GM18858 (cell line): ENCODE measurements around the gene NAGLU.
A peak's percentile ranks its signal among the peaks of the same experiment; 100 is the strongest.
"Not testable (repeated sequence)": the region's sequence is repeated elsewhere in the genome, so short reads cannot be mapped to it uniquely, and the experiment has no call there.

Source experiments
- ATAC-seq: cut with Tn5 transposase; IDR thresholded peaks from one replicate; pipeline ENCODE4 v1.9.1; 2021; ENCODE audit not compliant: unreplicated experiment

The NAGLU gene

DNA sequence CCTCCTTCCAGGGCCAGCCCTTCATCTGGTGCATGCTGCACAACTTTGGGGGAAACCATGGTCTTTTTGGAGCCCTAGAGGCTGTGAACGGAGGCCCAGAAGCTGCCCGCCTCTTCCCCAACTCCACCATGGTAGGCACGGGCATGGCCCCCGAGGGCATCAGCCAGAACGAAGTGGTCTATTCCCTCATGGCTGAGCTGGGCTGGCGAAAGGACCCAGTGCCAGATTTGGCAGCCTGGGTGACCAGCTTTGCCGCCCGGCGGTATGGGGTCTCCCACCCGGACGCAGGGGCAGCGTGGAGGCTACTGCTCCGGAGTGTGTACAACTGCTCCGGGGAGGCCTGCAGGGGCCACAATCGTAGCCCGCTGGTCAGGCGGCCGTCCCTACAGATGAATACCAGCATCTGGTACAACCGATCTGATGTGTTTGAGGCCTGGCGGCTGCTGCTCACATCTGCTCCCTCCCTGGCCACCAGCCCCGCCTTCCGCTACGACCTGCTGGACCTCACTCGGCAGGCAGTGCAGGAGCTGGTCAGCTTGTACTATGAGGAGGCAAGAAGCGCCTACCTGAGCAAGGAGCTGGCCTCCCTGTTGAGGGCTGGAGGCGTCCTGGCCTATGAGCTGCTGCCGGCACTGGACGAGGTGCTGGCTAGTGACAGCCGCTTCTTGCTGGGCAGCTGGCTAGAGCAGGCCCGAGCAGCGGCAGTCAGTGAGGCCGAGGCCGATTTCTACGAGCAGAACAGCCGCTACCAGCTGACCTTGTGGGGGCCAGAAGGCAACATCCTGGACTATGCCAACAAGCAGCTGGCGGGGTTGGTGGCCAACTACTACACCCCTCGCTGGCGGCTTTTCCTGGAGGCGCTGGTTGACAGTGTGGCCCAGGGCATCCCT is 7.4 kb downstream of the NAGLU start:
- no peak for ATAC-seq

- ATAC-seq = no peak
Measured at GRCh38 chr17:42544874-42545283, 8.8 kb downstream of the NAGLU start.

DNA sequence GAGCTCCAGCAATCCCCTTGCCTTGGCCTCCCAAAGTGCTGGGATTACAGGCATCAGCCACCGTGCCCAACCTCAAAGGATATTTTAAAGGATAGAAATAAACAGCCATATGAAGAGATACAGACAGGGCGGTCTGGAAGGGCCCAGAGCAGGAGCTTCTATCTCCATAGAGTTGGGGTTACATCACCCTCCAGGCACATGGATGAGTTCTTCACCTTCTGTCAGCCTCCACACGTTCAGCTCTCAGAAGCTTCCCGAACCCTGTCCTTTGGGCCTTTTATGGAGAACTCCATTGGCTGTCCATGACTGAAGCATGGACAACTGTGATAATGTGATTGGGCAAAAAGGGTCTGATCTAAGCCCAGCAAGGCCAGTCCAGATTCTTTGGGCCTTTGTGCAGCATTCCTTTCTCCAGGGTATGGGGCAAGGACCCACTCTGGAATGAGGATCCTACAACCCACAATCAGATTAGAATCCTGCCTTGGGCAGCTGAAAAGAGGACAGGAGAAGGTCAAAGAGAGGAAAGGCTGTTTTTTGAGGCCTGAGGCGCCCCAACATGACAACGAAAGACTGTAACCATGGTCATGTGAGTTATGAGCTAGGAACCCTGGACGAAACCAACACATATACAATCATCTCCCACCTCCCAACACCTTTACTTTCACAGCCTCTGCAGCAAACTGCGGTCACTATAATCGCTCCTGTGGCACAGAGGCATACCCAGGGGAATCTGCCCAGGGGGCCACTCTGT is 9.9 kb downstream of the NAGLU start:
- ATAC-seq = not testable (repeated sequence)

- ATAC-seq = no peak
Measured at GRCh38 chr17:42547001-42547461, 11.0 kb downstream of the NAGLU start.

DNA sequence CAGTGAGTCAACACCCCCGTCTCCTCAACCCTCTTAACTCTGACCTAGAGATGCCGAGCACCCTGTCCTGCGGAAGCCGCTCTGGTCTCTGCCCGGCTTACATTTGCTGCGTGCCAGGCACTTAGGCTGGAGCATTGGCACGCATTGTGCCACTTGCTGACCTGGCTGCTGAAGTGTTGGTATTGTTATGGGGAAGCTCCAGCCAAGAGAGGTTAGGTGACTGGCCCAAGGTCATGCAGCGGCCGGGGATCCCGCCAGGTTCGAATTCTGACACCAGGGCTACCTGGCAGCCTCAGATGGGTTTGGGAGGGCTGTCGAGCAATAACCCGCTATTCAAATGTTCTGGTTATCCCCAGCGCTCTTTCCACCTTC is 11.6 kb downstream of the NAGLU start:
- no peak for ATAC-seq

GRCh38 chr17:42548070-42548837 is 12.2 kb downstream of the NAGLU start:
- no peak for ATAC-seq

GRCh38 chr17:42548993-42549755 is 13.1 kb downstream of the NAGLU start:
- ATAC-seq = no peak

- not testable (repeated sequence) for ATAC-seq
Measured at GRCh38 chr17:42552736-42553135, 16.7 kb downstream of the NAGLU start, which contains the start of gene HSD17B1. HSD17B1 (plus strand) TSS chr17:42552923; CDS start chr17:42552934, 11 bp downstream.

DNA sequence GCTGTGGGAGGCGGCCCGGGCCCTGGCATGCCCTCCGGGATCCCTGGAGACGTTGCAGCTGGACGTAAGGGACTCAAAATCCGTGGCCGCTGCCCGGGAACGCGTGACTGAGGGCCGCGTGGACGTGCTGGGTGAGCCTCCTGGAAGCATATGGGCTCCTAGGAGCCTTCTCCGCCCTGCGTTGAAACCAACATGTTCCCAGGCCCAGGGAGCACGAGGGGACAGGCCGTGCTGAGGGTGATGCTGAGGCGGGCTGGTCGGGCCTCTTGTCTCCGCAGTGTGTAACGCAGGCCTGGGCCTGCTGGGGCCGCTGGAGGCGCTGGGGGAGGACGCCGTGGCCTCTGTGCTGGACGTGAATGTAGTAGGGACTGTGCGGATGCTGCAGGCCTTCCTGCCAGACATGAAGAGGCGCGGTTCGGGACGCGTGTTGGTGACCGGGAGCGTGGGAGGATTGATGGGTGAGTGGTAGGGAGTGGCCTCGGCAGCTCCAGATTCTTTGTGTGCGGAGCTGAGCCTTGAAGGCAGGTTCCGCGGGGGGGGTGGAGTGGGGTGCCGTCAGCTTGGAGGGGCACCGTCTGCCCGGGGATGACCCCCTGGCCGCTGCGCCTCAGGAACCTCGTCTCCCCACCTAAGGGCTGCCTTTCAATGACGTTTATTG is 17.2 kb downstream of the NAGLU start:
- ATAC-seq = no peak

GRCh38 chr17:42553866-42554249 is 17.8 kb downstream of the NAGLU start:
- no peak for ATAC-seq

DNA sequence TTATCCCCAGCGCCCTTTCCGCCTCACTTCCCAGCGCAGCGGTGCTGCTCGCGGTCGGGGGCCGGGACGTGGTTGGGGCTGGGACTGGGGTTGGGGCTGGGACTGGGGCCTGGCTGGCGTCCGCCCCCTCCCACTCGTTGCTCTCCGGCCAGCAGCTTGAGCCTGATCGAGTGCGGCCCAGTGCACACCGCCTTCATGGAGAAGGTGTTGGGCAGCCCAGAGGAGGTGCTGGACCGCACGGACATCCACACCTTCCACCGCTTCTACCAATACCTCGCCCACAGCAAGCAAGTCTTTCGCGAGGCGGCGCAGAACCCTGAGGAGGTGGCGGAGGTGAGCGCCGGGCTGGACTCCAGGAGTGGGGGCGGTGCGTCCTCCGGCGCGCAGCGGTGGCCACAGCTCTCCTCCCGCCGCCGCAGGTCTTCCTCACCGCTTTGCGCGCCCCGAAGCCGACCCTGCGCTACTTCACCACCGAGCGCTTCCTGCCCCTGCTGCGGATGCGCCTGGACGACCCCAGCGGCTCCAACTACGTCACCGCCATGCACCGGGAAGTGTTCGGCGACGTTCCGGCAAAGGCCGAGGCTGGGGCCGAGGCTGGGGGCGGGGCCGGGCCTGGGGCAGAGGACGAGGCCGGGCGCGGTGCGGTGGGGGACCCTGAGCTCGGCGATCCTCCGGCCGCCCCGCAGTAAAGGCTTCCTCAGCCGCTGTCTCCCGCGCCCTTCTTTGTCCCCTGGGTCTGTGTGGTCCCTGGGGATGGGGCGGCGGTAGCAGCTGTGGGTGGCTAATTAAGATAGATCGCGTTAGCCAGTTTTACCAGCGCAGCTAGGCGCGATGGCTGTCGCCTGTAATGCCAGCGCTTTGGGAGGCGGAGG is 18.4 kb downstream of the NAGLU start:
- ATAC-seq = peak; percentile 63

DNA sequence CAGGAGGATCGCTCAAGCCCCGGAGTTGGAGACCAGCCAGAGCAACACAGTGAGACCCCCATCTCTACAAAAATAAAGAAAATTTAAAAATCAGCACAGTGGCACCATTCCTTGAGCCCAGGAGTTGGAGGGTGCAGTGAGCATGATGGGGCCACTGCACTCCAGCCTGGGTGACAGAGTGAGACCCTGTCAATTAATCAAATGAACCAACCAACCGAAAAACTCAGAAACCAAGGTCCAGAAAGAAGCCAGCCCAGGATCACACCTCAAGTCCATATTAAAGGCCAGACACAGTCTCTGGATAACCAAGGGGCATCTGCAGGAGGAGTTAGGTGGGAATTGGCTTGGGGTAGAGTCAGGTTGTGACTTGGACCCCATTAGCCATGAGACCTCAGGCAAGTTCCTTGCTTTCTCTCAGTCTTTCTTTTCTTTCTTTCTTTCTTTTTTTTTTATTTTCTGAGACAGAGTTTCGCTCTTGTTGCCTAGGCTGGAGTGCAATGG is 19.1 kb downstream of the NAGLU start:
- ATAC-seq = no peak

GRCh38 chr17:42555961-42556617 is 20.0 kb downstream of the NAGLU start:
- not testable (repeated sequence) for ATAC-seq

GRCh38 chr17:42559075-42559474 is 23.0 kb downstream of the NAGLU start:
- no peak for ATAC-seq

DNA sequence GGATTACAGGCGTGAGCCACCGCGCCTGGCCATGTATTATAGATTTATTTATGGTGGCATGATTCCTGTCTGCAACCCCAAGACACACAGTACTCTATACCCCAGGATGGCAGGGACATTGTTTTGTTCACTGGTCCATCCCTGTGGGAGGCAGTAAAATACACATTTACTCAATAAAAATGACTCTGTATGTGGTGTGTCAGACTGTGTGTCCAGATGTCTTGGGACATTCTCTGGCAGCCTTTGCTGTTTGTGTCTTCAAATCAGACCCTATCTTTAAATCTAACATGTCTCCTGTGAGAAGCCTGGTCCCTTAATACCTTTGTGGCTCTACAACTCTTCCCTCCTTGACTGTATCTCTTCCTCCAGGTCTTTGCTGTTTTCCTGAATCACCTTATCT is 24.2 kb downstream of the NAGLU start:
- no peak for ATAC-seq

DNA sequence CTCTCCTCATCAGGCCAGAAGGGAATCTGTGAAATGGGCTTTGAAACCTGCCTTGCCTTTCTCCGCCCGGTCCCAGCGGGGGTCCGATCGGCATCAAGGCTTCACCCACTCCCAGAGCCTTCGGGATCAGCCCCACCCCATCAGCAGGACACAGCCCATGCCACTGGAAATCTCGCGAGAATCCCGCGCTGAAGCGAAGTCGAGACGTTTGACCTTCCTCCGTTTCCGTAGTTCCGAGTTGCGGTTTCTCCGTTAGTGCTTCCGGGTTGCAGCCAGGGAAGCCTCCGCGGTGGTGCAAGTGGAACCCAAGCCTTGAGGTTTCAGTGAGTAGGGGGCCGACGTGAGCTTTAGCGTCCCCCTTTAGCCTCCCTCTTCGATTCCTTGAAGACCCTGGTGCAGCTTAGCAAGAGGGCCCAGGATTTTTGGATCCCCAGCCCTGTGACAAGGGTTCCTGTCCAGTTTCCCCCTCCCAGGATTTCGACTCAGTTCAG is 25.9 kb downstream of the NAGLU start, which contains the start of gene COASY:
COASY (plus strand) TSS at position 252 of the 491 bp plus-strand sequence. CDS start 475 bp downstream, outside the sequence.
- no peak for ATAC-seq

DNA sequence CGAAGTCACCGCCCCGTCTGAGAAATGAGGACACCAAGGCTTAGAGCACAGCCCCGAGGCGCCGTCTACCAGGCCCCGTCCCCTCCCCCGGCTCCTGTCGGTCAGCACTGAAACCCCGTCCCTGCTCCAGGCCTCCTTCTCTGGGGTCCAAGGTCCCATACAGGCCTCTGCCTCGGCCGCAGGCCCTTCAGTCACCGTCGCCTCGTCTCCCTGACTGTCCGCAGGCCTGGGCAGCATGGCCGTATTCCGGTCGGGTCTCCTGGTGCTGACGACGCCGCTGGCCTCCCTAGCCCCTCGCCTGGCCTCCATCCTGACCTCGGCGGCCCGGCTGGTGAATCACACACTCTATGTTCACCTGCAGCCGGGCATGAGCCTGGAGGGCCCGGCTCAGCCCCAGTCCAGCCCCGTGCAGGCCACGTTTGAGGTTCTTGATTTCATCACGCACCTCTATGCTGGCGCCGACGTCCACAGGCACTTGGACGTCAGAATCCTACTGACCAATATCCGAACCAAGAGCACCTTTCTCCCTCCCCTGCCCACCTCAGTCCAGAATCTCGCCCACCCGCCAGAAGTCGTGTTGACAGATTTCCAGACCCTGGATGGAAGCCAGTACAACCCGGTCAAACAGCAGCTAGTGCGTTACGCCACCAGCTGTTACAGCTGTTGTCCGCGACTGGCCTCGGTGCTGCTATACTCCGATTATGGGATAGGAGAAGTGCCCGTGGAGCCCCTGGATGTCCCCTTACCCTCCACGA is 26.5 kb downstream of the NAGLU start:
- no peak for ATAC-seq
